ENCODE measurements around the gene DOCK10.

GRCh38 chr2:224990710-224991109 lies 51.6 kb downstream of the DOCK10 start:
- TF ChIP-seq PATZ1 (CRISPR knock-in tag; IDR thresholded peaks at IDR 0.05; ENCODE audit: borderline replicate concordance): no peak
- no peak for TF ChIP-seq ZFP30 (CRISPR knock-in tag; IDR thresholded peaks at IDR 0.05)
- TF ChIP-seq POU6F1 (CRISPR knock-in tag; IDR thresholded peaks at IDR 0.05; ENCODE audit: borderline replicate concordance, low read depth): no peak
- no peak for TF ChIP-seq ZNF565 (CRISPR knock-in tag; conservative IDR thresholded peaks at IDR 0.05; ENCODE audit: low read depth)
- no peak for TF ChIP-seq ZNF70 (CRISPR knock-in tag; IDR thresholded peaks at IDR 0.05)
- no peak for TF ChIP-seq ZC3H10 (CRISPR knock-in tag; IDR thresholded peaks at IDR 0.05)
- no peak for TF ChIP-seq TOX (CRISPR knock-in tag; IDR thresholded peaks at IDR 0.05; ENCODE audit: borderline replicate concordance)
- no peak for TF ChIP-seq OSR1 (CRISPR knock-in tag; IDR thresholded peaks at IDR 0.05)
- no peak for TF ChIP-seq ZNF8 (CRISPR knock-in tag; IDR thresholded peaks at IDR 0.05)
- TF ChIP-seq BACH2 (CRISPR knock-in tag; IDR thresholded peaks at IDR 0.05; ENCODE audit: borderline replicate concordance): no peak
- no peak for TF ChIP-seq SNAI2 (CRISPR knock-in tag; IDR thresholded peaks at IDR 0.05)
- no peak for TF ChIP-seq TCF4 (CRISPR knock-in tag; IDR thresholded peaks at IDR 0.05; ENCODE audit: borderline replicate concordance)
- no peak for TF ChIP-seq CREB5 (CRISPR knock-in tag; IDR thresholded peaks at IDR 0.05; ENCODE audit: low read depth)
- TF ChIP-seq ISL1 (CRISPR knock-in tag; IDR thresholded peaks at IDR 0.05): no peak
